HL-60/S4 (cell line): ENCODE data around the gene CARS2.

Source experiments
- in situ Hi-C: fragments of 300-500 bp; cut with MboI; formaldehyde crosslinking; loops from 2 replicates; pipeline ENCODE4 v1.14.3; 2022; ENCODE audit warnings: low sequenced_read_pairs

CARS2 gene

GRCh38 chr13:110653271-110653670, 52.6 kb downstream of the CARS2 start:
- in situ Hi-C loops: no loop called here

DNA sequence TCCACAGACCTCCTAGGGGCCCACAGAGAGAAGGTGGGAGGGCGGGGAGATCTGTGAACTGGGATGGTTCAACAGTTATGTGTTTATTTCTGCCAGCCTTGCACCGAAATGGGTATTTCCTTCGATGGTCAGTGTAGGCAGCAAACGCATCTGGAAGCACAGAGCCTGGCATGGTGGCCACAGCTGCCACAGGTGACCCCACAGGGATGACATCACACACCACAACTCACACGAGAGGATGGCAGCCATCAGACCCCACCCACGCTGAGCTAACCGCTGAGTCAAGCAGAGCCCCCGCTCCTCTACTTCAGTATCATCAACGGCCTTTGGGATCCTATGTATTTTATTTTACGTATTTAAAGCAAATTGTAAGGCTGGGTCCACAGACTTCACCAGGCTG, 53.2 kb downstream of the CARS2 start:
- in situ Hi-C loops: no loop called here

DNA sequence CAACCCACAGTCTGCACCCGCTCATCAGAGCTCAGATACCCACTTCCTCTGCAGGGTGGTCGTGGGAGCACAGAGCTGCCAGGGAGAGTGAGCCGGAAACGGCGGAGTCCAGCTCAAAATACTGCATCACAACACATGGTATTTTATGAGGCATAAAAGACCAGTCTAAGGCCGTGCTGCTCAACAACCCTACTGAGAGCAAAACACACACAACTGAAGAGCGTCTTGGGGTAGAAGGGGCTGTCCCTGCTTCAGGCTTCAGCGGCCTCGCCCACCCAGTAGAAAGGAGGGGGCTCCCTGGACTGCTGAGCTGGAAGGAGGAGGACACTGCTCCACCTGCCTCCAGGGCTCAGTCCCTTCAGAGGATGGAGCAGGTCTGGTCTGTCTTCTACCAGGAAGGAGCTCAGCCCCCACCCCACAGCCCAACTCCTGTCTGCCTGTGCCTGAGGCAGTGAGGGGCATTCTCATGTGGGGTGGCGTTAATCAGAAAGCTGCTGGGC, 53.6 kb downstream of the CARS2 start:
- in situ Hi-C loops: no loop called here

- in situ Hi-C loops: no loop called here
Observed at GRCh38 chr13:110651726-110652230, 54.1 kb downstream of the CARS2 start.

- in situ Hi-C loops: no loop called here
Observed at GRCh38 chr13:110651271-110651670, 54.6 kb downstream of the CARS2 start.

GRCh38 chr13:110650436-110650835, 55.5 kb downstream of the CARS2 start:
- in situ Hi-C loops: no loop called here

GRCh38 chr13:110649551-110649950, 56.4 kb downstream of the CARS2 start:
- in situ Hi-C loops: no loop called here

DNA sequence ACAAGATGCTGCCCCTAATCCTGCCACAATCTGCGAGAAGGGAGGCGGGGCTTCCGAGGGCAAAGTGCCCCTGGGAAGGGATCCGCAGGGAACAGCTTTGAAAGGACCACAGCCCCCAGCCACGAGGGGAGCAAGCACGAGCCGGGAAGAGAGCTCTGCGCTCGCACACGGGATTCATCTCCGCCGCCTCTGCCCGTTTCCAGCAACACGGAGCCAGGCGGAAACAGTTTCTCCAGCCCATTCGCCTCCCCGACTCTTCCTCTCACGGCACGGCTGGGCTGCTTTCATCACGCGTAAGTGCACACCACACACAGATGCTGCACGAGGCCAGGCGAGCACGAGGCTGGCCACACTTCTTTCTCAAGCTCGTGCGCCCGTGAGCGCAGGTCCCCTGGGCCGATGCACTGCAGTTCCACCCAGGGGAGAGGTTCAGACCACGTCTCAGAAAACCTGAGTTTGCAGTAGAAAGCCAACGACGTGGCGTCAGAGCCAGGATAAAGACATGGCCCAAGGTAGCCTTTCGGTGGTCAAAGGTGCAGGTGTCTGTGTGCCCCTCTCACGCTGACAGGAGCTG, 57.0 kb downstream of the CARS2 start:
- in situ Hi-C loops: no loop called here

GRCh38 chr13:110648146-110648819, 57.6 kb downstream of the CARS2 start:
- in situ Hi-C loops: no loop called here

DNA sequence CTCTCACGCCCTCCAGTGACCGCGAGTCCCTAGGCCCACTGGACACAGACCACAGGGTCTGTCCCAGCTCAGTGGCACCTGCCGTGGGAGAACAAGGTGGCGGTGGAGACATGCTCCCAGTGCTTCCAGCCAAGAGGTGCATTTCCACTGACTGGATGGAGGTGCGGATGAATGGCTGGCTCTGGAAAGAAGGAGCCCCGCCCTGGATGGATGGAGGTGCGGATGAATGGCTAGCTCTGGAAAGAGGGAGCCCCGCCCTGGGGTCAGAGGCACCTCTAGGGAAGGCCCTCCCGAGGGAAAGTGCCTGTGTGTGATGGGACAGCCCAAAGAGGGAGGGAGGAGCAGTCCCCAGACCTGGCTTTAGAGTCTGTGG, 58.6 kb downstream of the CARS2 start:
- in situ Hi-C loops: no loop called here

GRCh38 chr13:110646442-110647364, 59.2 kb downstream of the CARS2 start:
- in situ Hi-C loops: no loop called here

- in situ Hi-C loops: no loop called here
Observed at GRCh38 chr13:110645750-110646149, 60.2 kb downstream of the CARS2 start.

DNA sequence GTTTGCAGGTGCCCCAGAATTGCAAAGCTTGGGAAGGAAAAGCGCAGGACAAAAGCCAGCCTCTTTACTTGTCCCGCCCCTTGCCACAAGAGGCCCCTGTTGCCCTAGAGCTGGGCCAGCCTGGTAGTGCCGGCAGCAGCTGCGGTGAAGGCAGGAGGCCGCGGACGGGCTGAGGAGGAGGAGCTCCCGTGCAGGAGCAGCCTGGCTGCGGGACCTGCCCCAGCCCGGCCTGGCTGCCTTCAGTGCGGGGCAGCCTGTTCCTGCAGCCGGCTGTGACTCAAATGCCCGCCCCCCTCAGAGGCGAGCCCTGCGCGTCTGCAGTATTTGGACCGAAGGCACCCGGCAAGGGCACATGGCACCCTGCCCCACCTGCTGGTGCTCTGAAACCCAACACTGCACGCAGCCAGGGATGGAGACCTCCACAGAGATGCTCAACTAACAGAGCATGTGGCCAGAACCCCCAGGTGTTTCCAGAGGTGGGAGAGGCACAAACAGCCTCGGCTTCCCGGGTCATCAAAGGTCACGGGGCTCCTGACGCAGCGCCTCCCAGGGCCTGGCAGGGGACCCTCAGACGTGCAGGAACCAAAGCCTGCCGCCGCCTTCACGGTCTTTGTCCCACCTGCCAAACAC, 60.9 kb downstream of the CARS2 start:
- in situ Hi-C loops: no loop called here

DNA sequence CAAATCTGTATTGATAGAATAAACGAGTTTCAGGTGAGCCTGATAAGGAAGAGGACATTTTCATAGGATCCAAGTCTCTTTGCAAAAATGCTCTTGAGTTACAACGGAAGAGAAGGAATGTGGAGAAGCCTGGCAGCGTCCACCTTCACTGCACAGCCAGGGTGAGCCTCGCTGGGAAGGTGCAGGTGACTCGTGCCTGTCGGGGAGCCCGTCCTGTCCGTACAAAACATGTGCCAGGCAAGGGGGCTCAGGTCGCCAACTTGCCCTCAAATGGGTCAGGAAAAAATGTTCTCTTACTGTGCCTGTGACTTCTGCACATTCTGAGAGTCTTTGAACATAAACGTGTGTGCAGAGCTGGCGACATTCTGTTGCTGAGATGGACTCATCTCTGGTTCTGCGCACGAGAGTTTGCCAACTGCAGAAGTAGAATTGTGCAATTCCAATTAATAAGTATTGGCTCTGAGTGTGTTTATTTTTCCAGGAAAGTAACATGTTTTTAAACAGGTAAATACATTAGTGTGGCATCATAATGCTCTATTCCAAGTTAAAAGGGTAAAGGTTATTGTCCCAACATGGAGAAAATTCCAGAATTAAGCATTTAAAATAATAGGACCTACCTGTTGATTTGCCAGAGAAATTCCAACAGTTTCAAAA, 62.0 kb downstream of the CARS2 start:
- in situ Hi-C loops: no loop called here

GRCh38 chr13:110643324-110643723, 62.6 kb downstream of the CARS2 start:
- in situ Hi-C loops: no loop called here

- in situ Hi-C loops: no loop called here
Observed at GRCh38 chr13:110642291-110642981, 63.5 kb downstream of the CARS2 start.

GRCh38 chr13:110641055-110642015, 64.6 kb downstream of the CARS2 start:
- in situ Hi-C loops: no loop called here

- in situ Hi-C loops: no loop called here
Observed at GRCh38 chr13:110640591-110641029, 65.3 kb downstream of the CARS2 start.

- in situ Hi-C loops: no loop called here
Observed at GRCh38 chr13:110639935-110640334, 66.0 kb downstream of the CARS2 start.
